ENCODE measurements around the gene C4A. TPM values are rescaled to one million over a fixed set of nuclear protein-coding genes. Genes with fewer than 3 reads are reported as not detected.
A peak's percentile ranks its signal among the peaks of the same experiment; 100 is the strongest.
"Not testable (repeated sequence)": the region's sequence is repeated elsewhere in the genome, so short reads cannot be mapped to it uniquely, and the experiment has no call there.

C4A gene
- total RNA-seq, 4 donors from 2014 or later: 181 to 401 (median 227) TPM

DNA sequence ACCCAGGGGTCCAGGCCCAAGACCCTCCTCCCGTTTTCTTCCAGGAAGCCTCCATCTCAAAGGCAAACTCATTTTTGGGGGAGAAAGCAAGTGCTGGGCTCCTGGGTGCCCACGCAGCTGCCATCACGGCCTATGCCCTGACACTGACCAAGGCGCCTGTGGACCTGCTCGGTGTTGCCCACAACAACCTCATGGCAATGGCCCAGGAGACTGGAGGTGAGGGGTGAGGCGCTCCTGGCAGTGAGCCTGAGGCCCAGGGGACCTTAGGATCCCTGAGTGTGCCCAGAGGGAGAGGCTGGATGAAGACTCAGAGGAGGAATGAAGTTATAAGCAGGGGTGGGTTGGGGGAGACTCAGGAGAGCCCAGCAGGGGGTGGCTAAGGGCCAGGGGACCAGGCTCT lies 14.5 kb downstream of the C4A start:
- H3K4me3 ChIP-seq (replicated peaks in 1 of 3); DNase-seq; H3K27me3 ChIP-seq; intact Hi-C loops (cut with DNase I); H3K4me1 ChIP-seq; H3K27ac ChIP-seq; H3K36me3 ChIP-seq; H3K9me3 ChIP-seq: not testable (repeated sequence)
- WGBS, 2 donors: 90% methylated on average over 6 of the region's 6 CpGs; no CpG with 5 or more reads in 1 of the 2 donors

DNA sequence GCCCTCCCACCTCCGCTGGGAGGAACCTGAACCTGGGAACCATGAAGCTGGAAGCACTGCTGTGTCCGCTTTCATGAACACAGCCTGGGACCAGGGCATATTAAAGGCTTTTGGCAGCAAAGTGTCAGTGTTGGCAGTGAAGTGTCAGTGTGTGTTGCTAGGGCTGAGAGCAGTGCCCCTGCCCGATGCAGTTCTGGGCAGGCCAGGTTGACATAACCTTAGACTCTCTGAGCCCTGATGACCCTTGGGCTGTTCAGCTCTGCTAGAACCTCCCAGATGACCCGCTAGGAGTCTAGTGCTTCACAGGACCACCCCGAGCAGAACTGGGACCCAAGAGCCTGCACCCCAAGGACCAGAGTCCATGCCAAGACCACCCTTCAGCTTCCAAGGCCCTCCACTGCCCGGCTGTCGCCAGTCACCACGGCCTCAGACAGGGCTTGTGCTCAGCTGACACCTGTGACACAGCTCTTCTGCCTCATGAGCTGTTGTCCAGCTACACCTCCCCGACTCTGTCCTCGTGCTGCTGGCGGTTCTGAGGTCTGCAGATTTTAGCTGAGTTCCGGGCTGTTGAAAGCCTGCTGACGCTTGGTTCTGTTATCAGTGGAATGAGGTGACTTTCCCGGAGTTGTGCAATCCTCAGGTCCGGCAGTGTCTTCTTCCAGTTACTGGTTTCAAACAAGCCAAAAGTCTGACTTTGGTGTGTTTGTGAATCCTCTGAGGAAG lies 20.9 kb downstream of the C4A start:
- H3K27ac ChIP-seq; DNase-seq; H3K4me1 ChIP-seq; H3K9me3 ChIP-seq; H3K36me3 ChIP-seq; H3K4me3 ChIP-seq (replicated peaks in 1 of 3); H3K27me3 ChIP-seq; intact Hi-C loops (cut with DNase I): not testable (repeated sequence)
- no CpG with 5 or more reads among the region's 15 CpGs for WGBS, 2 donors

DNA sequence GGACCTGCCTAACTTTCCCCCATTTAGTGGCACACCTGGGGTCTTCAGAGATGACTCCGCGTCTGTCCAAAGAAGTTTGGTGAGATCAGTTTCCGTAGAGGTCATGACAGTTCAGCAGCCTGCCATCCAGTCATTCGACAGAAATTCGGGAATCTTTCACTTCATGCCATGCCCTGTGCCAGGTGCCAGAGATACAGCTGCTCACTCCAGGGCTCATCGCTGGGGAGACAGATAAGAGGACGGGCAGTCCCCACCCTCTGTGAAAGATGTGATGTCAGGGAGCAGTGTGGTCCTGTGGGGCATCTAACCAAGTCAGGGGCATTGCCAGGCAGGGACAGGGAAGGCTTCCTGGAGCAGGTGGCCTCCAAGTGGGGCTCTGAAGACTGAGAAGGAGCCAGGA lies 21.4 kb downstream of the C4A start:
- H3K4me1 ChIP-seq; H3K9me3 ChIP-seq; H3K27me3 ChIP-seq; H3K4me3 ChIP-seq (replicated peaks in 1 of 3); H3K27ac ChIP-seq; H3K36me3 ChIP-seq; intact Hi-C loops (cut with DNase I); DNase-seq: not testable (repeated sequence)
- WGBS, 2 donors: no CpG with 5 or more reads among the region's 7 CpGs

DNA sequence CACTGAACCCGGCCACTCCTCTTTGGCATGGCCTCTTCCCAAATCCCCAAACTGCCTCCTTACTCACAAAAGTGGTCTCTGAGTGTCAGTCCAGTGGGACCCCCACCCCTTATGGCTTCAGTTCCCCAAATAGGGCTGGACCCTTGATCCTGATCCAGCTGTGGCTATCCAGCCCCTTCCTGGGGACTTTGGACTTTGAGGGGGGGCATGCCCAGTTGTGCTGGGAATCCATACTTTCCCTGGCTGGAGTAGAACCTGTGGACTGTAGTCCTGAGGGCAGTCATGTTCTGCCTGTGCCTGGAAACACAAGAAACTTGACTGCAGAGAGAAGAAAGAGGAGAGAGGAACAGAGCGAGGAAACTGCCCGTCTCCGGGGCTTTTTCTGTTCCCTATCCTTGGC lies 22.5 kb downstream of the C4A start:
- not testable (repeated sequence) for H3K27ac ChIP-seq, H3K9me3 ChIP-seq

DNA sequence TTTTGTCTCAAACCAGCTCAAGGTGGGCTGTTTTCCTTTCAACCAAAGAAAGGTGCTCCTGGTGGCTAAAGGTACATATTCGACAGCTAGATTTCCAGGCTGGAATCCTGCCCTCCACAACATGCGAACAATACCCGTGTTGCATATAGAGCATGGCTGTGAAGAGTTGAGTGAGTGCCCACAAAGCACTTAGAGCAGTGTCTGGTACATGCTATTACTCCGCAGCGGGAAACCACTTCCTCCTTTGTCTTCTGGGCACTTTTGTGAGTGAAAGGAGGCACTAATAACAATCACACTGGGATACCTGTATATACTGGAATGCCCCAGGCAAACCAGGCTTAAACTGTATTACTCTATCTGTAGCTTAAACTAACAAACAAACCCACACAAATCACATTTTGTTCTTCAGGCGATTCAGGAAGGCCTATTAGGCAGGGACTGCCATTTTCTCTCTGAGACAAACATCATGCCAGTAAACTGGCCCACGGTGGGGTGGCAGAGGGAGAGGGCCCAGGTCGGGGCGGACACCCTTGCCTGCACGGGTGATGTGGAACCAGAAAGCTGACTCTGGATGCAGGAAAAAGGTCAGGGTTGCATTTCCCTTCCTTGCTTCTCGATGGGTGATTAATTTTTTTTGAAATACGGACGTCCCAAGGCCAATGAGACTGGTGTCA lies 23.1 kb downstream of the C4A start:
- DNase-seq; H3K27me3 ChIP-seq; H3K36me3 ChIP-seq; H3K27ac ChIP-seq; H3K9me3 ChIP-seq; H3K4me3 ChIP-seq (replicated peaks in 1 of 3); H3K4me1 ChIP-seq; intact Hi-C loops (cut with DNase I): not testable (repeated sequence)
- WGBS, 2 donors: 69 to 76% methylated on average over 8 to 9 of the region's 13 CpGs

More for the DNA sequence above, 22.5 kb downstream of the C4A start:
- H3K4me1 ChIP-seq; DNase-seq; H3K27me3 ChIP-seq; H3K36me3 ChIP-seq; H3K4me3 ChIP-seq (replicated peaks in 1 of 3); intact Hi-C loops (cut with DNase I): not testable (repeated sequence)
- 95 to 100% methylated on average over 3 to 4 of the region's 4 CpGs for WGBS, 2 donors

DNA sequence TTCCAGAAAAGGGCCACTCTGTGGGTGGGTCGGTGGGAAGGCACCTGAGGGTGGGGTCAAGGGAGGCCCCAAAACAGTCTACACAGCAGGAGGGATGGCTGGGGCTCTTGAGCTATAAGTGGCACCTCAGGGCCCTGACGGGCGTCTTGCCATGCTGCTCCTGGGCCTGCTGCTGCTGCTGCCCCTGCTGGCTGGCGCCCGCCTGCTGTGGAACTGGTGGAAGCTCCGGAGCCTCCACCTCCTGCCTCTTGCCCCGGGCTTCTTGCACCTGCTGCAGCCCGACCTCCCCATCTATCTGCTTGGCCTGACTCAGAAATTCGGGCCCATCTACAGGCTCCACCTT lies 23.7 kb downstream of the C4A start:
- DNase-seq: peak; percentile 21 to 62
- H3K27ac ChIP-seq; H3K4me3 ChIP-seq (replicated peaks in 1 of 3); H3K4me1 ChIP-seq; H3K27me3 ChIP-seq; H3K36me3 ChIP-seq; H3K9me3 ChIP-seq; intact Hi-C loops (cut with DNase I): not testable (repeated sequence)
- WGBS, 2 donors: 30 to 60% methylated on average over 3 of the region's 9 CpGs

DNA sequence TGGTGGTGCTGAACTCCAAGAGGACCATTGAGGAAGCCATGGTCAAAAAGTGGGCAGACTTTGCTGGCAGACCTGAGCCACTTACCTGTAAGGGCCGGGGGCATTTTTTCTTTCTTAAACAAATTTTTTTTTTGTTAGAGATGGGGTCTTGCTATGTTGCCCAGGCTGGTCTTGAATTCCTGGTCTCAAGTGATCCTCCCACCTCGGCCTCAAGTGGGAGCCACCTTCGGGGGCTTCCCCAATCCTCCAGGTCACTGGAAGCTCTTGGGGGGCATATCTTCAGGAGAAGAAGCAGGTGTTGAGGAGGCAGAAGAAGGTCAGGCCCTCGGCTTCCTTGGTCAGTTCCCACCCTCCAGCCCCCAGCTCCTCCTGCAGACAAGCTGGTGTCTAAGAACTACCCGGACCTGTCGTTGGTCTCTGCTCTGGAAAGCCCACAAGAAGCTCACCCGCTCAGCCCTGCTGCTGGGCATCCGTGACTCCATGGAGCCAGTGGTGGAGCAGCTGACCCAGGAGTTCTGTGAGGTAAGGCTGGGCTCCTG lies 24.2 kb downstream of the C4A start:
- H3K36me3 ChIP-seq; H3K9me3 ChIP-seq; DNase-seq; intact Hi-C loops (cut with DNase I); H3K27ac ChIP-seq; H3K4me3 ChIP-seq (replicated peaks in 1 of 3); H3K4me1 ChIP-seq; H3K27me3 ChIP-seq: not testable (repeated sequence)
- 90 to 96% methylated on average over 4 to 8 of the region's 8 CpGs for WGBS, 2 donors

DNA sequence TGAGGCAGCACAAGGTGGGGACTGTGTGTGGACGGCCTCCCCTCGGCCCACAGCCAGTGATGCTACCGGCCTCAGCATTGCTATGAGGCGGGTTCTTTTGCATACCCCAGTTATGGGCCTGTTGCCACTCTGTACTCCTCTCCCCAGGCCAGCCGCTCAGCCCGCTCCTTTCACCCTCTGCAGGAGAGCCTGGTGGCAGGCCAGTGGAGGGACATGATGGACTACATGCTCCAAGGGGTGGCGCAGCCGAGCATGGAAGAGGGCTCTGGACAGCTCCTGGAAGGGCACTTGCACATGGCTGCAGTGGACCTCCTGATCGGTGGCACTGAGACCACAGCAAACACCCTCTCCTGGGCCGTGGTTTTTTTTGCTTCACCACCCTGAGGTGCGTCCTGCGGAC lies 25.2 kb downstream of the C4A start:
- WGBS, 2 donors: 80 to 89% methylated on average over 4 to 5 of the region's 12 CpGs
- not testable (repeated sequence) for DNase-seq

DNA sequence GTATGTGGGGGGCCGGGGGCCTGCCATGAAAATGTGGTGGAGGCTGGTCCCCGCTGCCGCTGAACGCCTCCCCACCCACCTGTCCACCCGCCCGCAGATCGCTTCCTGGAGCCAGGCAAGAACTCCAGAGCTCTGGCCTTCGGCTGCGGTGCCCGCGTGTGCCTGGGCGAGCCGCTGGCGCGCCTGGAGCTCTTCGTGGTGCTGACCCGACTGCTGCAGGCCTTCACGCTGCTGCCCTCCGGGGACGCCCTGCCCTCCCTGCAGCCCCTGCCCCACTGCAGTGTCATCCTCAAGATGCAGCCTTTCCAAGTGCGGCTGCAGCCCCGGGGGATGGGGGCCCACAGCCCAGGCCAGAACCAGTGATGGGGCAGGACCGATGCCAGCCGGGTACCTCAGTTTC lies 26.2 kb downstream of the C4A start:
- H3K4me3 ChIP-seq (replicated peaks in 1 of 3); DNase-seq; intact Hi-C loops (cut with DNase I); H3K27me3 ChIP-seq; H3K36me3 ChIP-seq; H3K27ac ChIP-seq; H3K4me1 ChIP-seq; H3K9me3 ChIP-seq: not testable (repeated sequence)
- no CpG with 5 or more reads among the region's 24 CpGs for WGBS, 2 donors

More for the DNA sequence above, 25.2 kb downstream of the C4A start:
- intact Hi-C loops (cut with DNase I); H3K27me3 ChIP-seq; H3K4me1 ChIP-seq; H3K4me3 ChIP-seq (replicated peaks in 1 of 3); H3K27ac ChIP-seq; H3K9me3 ChIP-seq; H3K36me3 ChIP-seq: not testable (repeated sequence)

DNA sequence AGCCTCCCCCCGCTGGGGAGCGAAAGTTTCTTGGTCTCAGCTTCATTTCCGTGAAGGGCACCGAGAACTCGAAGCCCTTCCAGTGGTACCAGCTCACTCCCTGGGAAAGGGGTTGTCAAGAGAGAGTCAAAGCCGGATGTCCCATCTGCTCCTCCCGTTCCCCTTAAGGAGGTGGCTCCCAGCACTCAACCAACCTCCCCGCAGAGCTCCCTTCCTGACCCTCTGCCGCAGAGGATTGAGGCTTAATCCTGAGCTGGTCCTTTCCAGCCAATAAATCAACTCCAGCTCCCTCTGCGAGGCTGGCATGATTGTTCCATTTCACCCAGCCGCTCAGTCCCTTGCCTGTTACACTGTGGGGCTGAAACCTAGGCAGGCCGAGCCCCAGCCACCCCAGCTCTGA lies 26.8 kb downstream of the C4A start:
- 47% methylated on average over 5 of the region's 12 CpGs; no CpG with 5 or more reads in 1 of the 2 donors for WGBS, 2 donors
- H3K9me3 ChIP-seq; H3K27me3 ChIP-seq; H3K27ac ChIP-seq; DNase-seq; intact Hi-C loops (cut with DNase I); H3K4me3 ChIP-seq (replicated peaks in 1 of 3); H3K4me1 ChIP-seq; H3K36me3 ChIP-seq: not testable (repeated sequence)

DNA sequence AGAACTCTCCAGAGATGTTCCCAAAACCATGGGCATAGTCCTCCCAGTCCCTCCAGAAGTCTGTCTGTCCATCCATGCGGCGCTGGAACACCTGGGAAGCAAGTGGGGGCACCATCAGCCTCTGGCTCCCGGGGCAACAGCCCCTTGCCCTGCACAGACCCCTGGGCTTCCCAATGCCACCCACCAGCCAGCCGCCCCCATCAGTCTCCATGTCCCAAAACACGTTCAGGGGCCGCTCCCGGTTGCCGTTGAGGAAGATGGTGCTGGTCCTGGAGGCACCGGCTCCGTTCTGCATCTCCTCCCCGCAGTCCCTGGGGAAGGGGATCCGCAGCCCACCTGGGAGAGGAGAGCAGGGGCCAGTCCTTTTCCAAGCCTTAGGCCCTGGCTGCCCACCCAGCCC lies 27.7 kb downstream of the C4A start:
- H3K36me3 ChIP-seq; H3K4me1 ChIP-seq; H3K4me3 ChIP-seq (replicated peaks in 1 of 3); H3K9me3 ChIP-seq; H3K27me3 ChIP-seq; H3K27ac ChIP-seq; DNase-seq; intact Hi-C loops (cut with DNase I): not testable (repeated sequence)
- 95% methylated on average over 4 of the region's 12 CpGs; no CpG with 5 or more reads in 1 of the 2 donors for WGBS, 2 donors

DNA sequence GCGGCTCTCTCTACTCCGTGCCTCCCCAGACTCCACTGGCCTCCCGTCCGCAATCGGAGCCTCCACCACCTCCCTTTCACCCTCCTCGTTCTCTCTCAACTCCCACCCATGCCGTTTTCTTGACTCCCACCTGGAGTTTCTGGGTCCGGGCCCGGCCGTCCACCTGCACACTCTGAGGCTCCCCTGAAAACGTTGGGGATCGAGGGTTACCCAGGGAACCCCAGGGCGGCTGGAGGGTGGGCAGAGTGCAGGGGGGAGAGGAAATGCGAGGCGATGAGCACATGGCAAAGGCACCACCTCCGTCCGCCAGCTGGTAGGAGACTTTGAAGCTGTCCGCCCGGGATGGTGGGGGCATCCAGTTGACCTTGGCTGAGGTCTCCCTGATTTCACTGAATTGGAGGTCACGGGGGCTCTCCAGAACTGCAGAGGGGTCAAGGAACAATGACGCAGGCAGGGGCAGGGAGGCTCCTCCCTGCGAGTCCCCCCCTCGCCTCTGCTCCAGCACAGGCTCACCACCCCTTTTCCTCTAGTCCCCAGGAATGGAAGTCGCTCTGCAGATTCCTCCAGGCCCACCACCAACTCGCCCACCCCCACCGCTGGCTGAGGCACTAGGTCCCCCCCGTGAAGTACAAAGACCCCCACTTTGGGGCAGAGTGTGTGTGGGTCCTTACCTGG lies 29.1 kb downstream of the C4A start:
- H3K36me3 ChIP-seq; DNase-seq; H3K9me3 ChIP-seq; H3K4me1 ChIP-seq; H3K27me3 ChIP-seq; H3K4me3 ChIP-seq (replicated peaks in 1 of 3); H3K27ac ChIP-seq; intact Hi-C loops (cut with DNase I): not testable (repeated sequence)
- WGBS, 2 donors: 72 to 78% methylated on average over 12 to 15 of the region's 27 CpGs
